Suprapubic skin (tissue), 4 donors: ENCODE measurements around the gene CCDC136. TPM values are rescaled to one million over a fixed set of nuclear protein-coding genes. Genes with fewer than 3 reads are reported as not detected.

Experiments
- DNase-seq, 2 donors: peaks; one replicate each; pipeline ENCODE4 v3.0.0-alpha.2; 2019; ENCODE audit warnings: low spot score in 2 of 2
- H3K27ac ChIP-seq: fragments of 200-600 bp; sonication (generic); one replicate; pipeline ENCODE4 v1.5.1; 2019
- H3K27me3 ChIP-seq: fragments of 200-600 bp; sonication (generic); one replicate; pipeline ENCODE4 v1.5.1; 2019
- H3K36me3 ChIP-seq: fragments of 200-600 bp; sonication (generic); one replicate; pipeline ENCODE4 v1.5.1; 2019
- H3K4me1 ChIP-seq: fragments of 200-600 bp; sonication (generic); one replicate; pipeline ENCODE4 v1.5.1; 2019
- H3K4me3 ChIP-seq: fragments of 200-600 bp; sonication (generic); one replicate; pipeline ENCODE4 v1.5.1; 2019; ENCODE audit warnings: mild to moderate bottlenecking
- H3K9me3 ChIP-seq: fragments of 200-600 bp; sonication (generic); one replicate; pipeline ENCODE4 v1.5.1; 2019
- EP300 ChIP-seq: sonication (generic); formaldehyde crosslinking; IDR thresholded peaks from one replicate; pipeline ENCODE4 v1.6.1; 2017; ENCODE audit warnings: antibody characterized with exemption
- POLR2A ChIP-seq, 2 donors: fragments of 450-650 bp; IDR thresholded peaks; one replicate each; pipeline ENCODE4 v1.6.1; 2017; ENCODE audit warnings: antibody characterized with exemption in 2 of 2, mild to moderate bottlenecking in 2 of 2, moderate library complexity in 2 of 2
- POLR2AphosphoS5 ChIP-seq, 3 donors: sonication (generic); formaldehyde crosslinking; IDR thresholded peaks; one replicate each; pipeline ENCODE4 v1.6.1; 2017; ENCODE audit warnings: antibody characterized with exemption in 3 of 3
- WGBS: methylation state at CpG from one replicate; pipeline ENCODE4 v1.1.5; 2018; 5-methylcytosine and 5-hydroxymethylcytosine counted together
- total RNA-seq, 4 donors: library from RNA; depleted of rRNA; stranded (reverse); fragments of >200 nt; gene quantifications; one replicate each; pipeline ENCODE4 v1.1.0, GENCODE V29; 2016
- TF ChIP-seq, protein P1 (sequence below), 2 donors: fragments of 200-600 bp in 1 of 2; fragments of 450-650 bp in 1 of 2; sonication (generic) in 1 of 2; IDR thresholded peaks; one replicate each; pipeline ENCODE4 v1.5.1; 2016 to 2019; ENCODE audit warnings: antibody characterized with exemption in 2 of 2, mild to moderate bottlenecking in 1 of 2, moderate library complexity in 1 of 2

CCDC136 gene
- total RNA-seq, 4 donors from 2014 or later = 0.95 to 4.8 (median 2.1) TPM

DNA sequence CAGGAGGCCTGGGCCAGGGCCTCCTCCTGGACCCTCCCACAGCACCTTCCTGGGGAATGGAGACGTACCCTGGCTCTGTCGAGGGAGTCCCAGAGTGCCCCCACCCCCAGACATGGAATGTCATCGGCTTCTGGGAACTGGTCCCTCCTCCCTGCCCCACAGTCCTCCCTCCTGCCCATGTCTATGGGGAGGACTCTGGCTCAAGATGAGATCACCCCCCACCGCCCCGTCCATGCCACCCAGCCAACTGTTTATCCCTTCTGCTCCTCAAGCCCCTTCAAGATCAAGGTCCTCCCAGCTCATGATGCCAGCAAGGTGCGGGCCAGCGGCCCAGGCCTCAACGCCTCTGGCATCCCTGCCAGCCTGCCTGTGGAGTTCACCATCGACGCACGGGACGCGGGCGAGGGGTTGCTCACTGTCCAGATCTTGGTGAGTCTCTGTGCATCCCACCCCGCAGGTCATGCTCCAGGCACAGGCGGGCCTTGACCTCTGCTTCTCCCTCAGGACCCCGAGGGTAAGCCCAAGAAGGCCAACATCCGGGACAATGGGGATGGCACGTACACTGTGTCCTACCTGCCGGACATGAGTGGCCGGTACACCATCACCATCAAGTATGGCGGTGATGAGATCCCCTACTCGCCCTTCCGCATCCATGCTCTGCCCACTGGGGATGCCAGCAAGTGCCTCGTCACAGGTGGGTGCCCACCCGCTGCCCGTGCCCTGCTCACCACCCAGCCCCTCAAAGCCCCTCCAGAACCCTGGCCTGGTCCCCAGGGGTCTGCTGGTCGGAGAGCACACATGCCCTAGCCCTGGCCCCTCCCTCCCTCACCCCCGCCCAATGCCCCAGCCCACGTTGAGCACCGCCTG lies 56.8 kb downstream of the CCDC136 start:
- no peak overlapping the region for H3K4me3 ChIP-seq
- no peaks in the 10 kb centered on the region for H3K4me1 ChIP-seq
- 90% methylated on average over 19 of the region's 31 CpGs for WGBS
- no peaks in the 10 kb centered on the region for H3K9me3 ChIP-seq
- TF ChIP-seq POLR2AphosphoS5 (IDR thresholded peaks at IDR 0.05) = no peak
- TF ChIP-seq, protein P1, sequence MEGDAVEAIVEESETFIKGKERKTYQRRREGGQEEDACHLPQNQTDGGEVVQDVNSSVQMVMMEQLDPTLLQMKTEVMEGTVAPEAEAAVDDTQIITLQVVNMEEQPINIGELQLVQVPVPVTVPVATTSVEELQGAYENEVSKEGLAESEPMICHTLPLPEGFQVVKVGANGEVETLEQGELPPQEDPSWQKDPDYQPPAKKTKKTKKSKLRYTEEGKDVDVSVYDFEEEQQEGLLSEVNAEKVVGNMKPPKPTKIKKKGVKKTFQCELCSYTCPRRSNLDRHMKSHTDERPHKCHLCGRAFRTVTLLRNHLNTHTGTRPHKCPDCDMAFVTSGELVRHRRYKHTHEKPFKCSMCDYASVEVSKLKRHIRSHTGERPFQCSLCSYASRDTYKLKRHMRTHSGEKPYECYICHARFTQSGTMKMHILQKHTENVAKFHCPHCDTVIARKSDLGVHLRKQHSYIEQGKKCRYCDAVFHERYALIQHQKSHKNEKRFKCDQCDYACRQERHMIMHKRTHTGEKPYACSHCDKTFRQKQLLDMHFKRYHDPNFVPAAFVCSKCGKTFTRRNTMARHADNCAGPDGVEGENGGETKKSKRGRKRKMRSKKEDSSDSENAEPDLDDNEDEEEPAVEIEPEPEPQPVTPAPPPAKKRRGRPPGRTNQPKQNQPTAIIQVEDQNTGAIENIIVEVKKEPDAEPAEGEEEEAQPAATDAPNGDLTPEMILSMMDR (IDR thresholded peaks at IDR 0.05) = no peak
- no peak for TF ChIP-seq EP300
- no peak for TF ChIP-seq POLR2A (IDR thresholded peaks at IDR 0.05)
- no peak for DNase-seq
- peaks cover 37% of the 10 kb centered on the region for H3K36me3 ChIP-seq
- H3K27me3 ChIP-seq = no peaks in the 10 kb centered on the region
- no peak overlapping the region for H3K27ac ChIP-seq

DNA sequence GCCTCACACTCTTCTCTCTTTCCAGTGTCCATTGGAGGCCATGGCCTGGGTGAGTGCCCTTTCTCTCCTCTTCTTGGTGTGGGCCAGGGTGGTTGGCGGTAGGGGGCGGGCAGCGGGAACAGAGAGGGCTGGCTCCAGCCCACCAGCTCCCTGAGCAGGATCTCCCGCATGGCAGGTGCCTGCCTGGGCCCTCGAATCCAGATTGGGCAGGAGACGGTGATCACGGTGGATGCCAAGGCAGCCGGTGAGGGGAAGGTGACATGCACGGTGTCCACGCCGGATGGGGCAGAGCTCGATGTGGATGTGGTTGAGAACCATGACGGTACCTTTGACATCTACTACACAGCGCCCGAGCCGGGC lies 57.4 kb downstream of the CCDC136 start:
- no peak overlapping the region for H3K27ac ChIP-seq
- peaks cover 39% of the 10 kb centered on the region for H3K36me3 ChIP-seq
- H3K4me3 ChIP-seq = no peak overlapping the region
- TF ChIP-seq EP300 = no peak
- no peaks in the 10 kb centered on the region for H3K27me3 ChIP-seq
- H3K9me3 ChIP-seq = no peaks in the 10 kb centered on the region
- 91% methylated on average over 16 of the region's 16 CpGs for WGBS
- no peak for DNase-seq
- H3K4me1 ChIP-seq = no peaks in the 10 kb centered on the region

DNA sequence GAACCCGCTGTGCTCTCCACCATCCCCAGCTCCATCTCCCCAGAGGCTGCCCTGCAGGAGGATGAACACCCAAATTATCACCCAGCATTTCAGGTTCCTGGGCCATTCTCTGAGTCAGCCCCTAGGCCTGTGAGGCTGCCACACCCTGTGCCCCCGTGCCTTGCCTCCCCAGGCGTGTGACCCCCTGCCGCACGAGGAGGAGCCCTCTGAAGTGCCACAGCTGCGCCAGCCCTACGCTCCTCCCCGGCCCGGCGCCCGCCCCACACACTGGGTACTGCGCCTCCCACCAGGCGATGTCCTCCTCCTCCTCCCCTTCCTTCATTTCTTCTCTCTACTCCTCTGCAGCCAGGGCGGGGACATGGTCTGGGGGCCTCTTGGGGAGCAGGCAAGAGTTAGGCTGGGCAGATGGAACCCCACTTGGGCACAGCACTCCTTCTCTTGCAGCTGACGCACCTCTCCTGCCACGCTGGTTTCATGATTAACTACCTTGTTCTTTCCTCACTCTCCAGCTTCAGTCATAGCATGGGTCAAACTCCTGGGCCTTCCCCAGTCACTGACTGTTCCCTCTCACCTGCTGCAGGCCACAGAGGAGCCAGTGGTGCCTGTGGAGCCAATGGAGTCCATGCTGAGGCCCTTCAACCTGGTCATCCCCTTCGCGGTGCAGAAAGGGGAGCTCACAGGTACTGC lies 58.2 kb downstream of the CCDC136 start:
- H3K4me3 ChIP-seq = no peak overlapping the region
- no peaks in the 10 kb centered on the region for H3K27me3 ChIP-seq
- no peaks in the 10 kb centered on the region for H3K4me1 ChIP-seq
- TF ChIP-seq EP300 = no peak
- TF ChIP-seq, protein P1 (IDR thresholded peaks at IDR 0.05) = no peak
- TF ChIP-seq POLR2AphosphoS5 (IDR thresholded peaks at IDR 0.05) = no peak
- no peak for TF ChIP-seq POLR2A (IDR thresholded peaks at IDR 0.05)
- H3K27ac ChIP-seq = no peak overlapping the region
- WGBS = 84% methylated on average over 16 of the region's 18 CpGs
- no peak for DNase-seq
- no peaks in the 10 kb centered on the region for H3K9me3 ChIP-seq
- H3K36me3 ChIP-seq = peaks cover 36% of the 10 kb centered on the region

DNA sequence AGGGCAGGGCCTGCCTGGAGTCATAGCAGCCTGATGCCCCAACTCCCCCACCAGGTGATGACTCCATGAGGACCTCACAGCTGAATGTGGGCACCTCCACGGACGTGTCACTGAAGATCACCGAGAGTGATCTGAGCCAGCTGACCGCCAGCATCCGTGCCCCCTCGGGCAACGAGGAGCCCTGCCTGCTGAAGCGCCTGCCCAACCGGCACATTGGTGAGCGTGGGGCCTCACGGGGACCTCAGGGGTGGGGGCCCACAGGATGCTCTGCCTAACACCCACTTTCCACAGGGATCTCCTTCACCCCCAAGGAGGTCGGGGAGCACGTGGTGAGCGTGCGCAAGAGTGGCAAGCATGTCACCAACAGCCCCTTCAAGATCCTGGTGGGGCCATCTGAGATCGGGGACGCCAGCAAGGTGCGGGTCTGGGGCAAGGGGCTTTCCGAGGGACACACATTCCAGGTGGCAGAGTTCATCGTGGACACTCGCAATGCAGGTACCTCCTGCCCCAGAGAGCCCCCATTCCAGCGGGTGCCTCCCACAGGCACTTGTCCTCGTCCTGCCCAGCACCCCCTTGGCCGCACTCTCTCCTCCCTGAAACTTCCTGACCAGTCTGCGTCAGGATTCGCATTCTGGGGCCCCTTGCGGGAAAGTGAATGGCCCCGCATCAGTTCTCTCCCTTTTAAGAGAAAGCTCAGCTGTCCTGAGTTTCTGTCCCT lies 60.9 kb downstream of the CCDC136 start:
- no peak for DNase-seq
- H3K9me3 ChIP-seq = no peaks in the 10 kb centered on the region
- H3K36me3 ChIP-seq = peaks cover 41% of the 10 kb centered on the region
- peaks cover 10% of the 10 kb centered on the region for H3K4me1 ChIP-seq
- no peak overlapping the region for H3K27ac ChIP-seq
- TF ChIP-seq EP300 (no peak), POLR2A (IDR thresholded peaks at IDR 0.05) (no peak), POLR2AphosphoS5 (IDR thresholded peaks at IDR 0.05) (no peak)
- TF ChIP-seq, protein P1 (IDR thresholded peaks at IDR 0.05) = no peak
- 92% methylated on average over 9 of the region's 28 CpGs for WGBS
- H3K4me3 ChIP-seq = no peak overlapping the region
- H3K27me3 ChIP-seq = no peaks in the 10 kb centered on the region

DNA sequence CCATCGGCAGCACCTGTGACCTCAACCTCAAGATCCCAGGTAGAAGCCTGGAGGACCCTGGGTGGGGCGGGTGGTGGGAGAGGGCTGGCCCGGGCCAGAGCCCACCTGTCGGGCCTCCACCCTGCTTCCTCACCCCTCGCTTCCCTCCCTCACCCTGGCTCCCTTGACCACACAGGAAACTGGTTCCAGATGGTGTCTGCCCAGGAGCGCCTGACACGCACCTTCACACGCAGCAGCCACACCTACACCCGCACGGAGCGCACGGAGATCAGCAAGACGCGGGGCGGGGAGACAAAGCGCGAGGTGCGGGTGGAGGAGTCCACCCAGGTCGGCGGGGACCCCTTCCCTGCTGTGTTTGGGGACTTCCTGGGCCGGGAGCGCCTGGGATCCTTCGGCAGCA lies 62.0 kb downstream of the CCDC136 start:
- Histone ChIP-seq H3K27me3 (no peaks in the 10 kb centered on the region), H3K27ac (no peak overlapping the region), H3K9me3 (no peaks in the 10 kb centered on the region), H3K36me3 (peaks cover 34% of the 10 kb centered on the region), H3K4me1 (peaks cover 18% of the 10 kb centered on the region), H3K4me3 (no peak overlapping the region)
- 71% methylated on average over 10 of the region's 23 CpGs for WGBS
- TF ChIP-seq EP300 (no peak), POLR2A (IDR thresholded peaks at IDR 0.05) (no peak), POLR2AphosphoS5 (IDR thresholded peaks at IDR 0.05) (no peak)
- TF ChIP-seq, protein P1 (IDR thresholded peaks at IDR 0.05) = no peak
- no peak for DNase-seq
